Inflammatory macrophage treated with lipopolysaccharide for 1 hour (primary cell): ENCODE results near the gene DGKG.

Experiments used
- DNase-seq, 2 donors: peaks; one replicate each; pipeline ENCODE4 v3.0.0-alpha.2; 2020 to 2022

Gene DGKG

DNA sequence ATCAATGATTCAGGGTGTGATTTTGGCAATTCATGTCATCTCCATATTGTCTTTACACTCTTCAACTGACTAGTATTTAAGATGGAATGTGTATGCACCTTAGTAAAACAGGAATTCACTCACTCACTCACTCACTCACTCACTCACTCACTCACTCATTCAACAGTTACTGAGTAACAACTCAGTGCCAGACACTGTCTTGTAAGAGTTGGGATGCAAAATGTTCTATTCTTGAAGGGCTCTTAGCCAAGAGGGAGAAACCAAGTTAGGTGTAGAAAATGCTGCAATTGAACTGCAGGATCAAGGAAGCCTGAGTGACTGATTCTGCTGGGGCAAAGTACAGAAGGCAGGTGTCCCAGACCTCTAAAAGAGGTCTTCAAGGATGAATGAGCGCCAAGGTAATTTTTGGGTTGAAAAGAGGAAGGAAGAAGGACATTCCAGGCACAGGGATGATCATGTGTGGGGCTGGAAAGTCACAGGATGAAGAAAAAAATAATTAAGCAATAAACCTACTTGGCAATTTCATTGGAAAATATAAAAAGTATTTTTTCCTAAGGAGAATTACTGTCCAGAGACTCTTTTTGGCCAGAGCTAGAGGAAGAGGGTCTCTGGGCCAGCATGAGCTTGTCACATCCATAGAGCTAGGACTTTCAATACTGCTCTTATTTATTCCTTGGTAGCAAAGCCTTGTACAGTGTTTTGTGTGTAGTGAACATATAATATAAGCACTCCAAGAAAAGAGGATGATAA, 194.2 kb downstream of the DGKG start:
- DNase-seq, result no peak

- DNase-seq, result no peak
These were observed 195.3 kb downstream of the DGKG start for GRCh38 chr3:186166491-186167288.

DNA sequence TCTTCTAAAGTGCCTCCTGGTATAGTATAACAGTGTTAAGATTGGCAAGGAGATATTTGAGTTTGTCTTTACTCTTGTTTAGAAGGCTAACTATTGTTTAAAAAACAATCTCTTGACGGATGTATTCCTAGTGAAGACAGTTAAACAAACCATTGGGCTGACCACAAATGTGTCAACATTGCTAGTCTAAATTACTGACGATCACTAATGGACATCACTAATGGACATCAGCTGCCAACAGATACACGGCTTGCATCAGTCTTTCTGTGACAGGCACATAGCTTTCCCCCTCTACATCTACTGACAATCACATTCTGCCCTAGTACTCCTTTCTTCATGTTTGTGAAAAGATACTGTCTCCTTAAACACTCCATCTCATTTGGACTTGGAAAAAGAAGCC, 196.0 kb downstream of the DGKG start:
- no peak for DNase-seq

DNA sequence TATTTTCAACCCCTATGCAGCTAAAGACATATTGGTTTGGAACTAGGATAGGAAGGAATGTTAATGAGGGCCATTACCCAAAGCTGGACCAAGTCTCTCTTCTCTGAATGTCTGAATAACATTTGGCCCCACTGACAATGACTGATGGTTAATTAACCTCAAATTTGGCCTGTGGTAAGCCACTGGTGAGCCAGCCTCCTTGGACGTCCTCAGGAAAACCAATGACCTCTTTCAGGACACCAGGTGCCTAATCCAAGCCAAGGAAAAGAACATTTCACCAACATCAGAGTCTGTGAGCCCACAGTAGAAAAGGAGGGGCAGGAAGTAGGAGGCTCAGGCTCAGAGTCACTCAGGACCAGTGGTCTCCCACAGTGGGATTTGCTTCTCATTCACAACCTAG, 196.7 kb downstream of the DGKG start:
- DNase-seq, result no peak

DNA sequence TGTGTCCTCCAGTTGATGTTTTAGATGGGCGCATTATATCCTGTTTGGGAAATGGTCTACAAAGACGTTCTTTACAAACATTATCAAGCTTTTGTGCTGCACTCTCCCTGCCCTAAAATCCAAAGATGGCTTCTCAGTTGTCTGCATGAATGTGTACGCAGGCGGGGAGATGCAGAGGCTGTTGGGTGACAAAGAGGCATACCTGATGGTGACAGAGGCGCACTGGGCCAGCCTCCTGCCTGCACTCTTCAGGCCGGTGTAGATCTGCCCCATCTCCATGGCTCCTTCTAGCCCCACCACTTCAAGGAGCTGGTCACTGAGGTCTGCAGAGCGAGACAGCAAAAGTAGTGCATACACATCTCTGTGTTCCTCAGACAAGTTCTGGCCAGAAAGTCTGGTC, 197.3 kb downstream of the DGKG start:
- no peak for DNase-seq

DNA sequence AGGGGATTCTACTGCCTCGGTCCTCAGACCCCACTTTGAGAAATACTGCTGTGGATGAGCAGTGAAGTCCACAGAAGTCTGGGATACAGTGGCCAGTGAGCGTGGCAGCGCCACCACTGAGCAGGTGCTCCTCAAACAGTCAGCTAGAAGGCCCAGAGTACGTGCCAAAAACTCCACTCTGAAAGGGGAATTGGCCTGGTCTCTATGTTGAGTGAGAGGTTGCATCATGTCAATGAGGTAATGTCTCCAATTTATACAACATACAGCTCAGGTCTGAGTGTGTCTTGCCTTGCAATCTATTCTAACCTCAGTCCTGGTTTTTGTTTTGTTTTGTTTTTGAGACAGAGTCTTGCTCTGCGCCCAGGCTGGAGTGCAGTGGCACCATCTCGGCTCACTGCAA, 199.8 kb downstream of the DGKG start:
- peak; percentile 79 to 89 for DNase-seq

DNA sequence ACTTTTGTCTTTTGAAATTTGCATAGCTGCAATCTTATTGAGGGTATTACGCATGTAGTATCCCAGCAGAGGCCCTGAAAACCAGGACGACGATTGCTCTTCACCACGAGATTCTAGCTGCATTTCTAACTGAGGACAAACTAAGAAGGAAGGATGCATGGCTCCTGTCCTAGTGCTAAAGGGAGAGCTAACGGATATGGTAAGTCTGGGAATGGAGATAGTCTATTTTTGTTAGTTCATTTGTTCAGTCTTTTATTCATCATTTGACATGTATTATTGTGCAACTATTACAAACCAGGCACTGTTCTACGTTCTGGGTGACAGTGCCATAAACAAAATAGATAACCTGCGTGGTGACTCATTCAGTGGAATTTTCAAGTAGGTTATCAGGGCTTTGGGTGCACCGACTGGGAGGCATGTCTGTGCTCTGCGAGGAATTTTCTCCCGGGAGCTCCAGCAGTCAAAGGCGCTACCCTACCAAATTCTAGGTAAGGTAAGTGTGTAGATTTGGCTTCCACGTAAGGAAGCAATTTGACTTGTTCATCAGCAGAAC, 201.3 kb downstream of the DGKG start:
- no peak for DNase-seq

- no peak for DNase-seq
These were observed 207.4 kb downstream of the DGKG start for GRCh38 chr3:186154641-186155040.

DNA sequence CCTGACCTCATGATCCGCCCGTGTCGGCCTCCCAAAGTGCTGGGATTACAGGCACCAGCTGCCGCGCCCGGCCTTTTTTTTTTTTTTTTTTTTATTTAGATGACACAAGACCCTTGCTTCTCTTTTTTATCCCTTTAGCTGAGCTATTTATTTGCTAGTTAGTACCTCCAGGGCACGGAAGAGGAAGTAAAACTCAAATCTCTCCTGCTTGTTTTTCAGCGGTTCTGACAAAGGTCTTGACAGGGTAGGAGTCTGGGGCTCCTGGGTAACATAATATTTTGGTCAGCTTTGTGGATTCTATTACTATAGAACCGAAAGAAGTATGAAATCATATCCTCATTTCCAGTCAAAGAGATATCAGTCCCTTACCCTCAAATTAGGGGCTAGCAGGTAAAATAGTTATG, 209.1 kb downstream of the DGKG start:
- DNase-seq, result peak; percentile 61 to 67

GRCh38 chr3:186152361-186152798, 209.7 kb downstream of the DGKG start:
- no peak for DNase-seq

- peak; percentile 30 to 49 for DNase-seq
These were observed 210.7 kb downstream of the DGKG start for GRCh38 chr3:186151077-186151971.

- no peak for DNase-seq
These were observed 211.8 kb downstream of the DGKG start for GRCh38 chr3:186150041-186150830.

GRCh38 chr3:186149319-186149960, 212.6 kb downstream of the DGKG start:
- DNase-seq, result peak in 1 of 2 donors; percentile 56

DNA sequence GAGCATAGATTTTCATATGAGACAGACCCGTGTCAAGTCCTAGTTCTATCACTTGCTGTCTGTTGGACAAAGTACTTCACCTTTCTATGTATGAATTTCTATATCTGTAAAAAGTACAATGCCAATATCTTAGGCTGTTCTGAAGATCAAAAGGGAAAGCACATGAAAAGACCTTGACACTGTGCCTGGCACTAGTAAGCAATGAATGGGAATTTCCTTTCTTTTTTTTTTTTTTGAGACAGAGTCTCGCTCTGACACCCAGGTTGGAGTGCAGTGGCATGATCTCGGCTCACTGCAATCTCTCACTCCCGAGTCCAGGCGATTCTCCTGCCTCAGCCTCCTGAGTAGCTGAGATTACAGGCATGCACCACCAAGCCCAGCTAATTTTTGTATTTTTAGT, 217.8 kb downstream of the DGKG start:
- no peak for DNase-seq

- DNase-seq, result no peak
These were observed 218.8 kb downstream of the DGKG start for GRCh38 chr3:186143250-186143649.

- DNase-seq, result no peak
These were observed 219.6 kb downstream of the DGKG start for GRCh38 chr3:186142393-186142932.

GRCh38 chr3:186141790-186142189, 220.2 kb downstream of the DGKG start:
- DNase-seq, result no peak

- DNase-seq, result no peak
These were observed 223.6 kb downstream of the DGKG start for GRCh38 chr3:186138272-186138981.

DNA sequence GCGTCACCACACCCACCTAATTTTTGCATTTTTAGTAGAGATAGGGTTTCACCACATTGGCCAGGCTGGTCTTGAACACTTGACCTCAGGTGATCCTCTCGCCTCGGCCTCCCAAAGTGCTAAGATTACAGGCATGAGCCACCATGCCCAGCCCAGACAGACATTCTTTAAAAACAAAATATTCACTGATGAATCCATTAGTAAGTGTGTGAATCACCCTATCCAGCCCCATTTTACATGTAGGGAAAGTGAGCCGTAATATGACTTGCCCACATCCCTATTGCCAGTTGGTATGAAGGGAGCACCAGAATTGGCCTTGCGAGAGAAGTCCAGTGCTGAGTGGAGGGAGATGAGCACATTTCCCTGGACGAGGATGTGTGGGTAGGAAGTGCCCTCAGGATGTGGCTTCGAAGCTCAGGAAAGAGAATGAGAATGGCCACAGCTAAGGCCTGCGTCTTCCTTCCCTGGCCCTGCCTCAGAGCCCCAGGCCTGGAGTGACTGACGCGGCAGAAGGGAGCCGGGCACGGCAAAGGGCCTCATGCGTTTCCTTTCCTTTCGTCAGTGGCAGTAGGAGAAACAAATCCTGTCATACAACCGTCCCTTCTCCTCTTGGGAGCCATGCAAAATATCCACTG, 224.9 kb downstream of the DGKG start:
- no peak for DNase-seq

DNA sequence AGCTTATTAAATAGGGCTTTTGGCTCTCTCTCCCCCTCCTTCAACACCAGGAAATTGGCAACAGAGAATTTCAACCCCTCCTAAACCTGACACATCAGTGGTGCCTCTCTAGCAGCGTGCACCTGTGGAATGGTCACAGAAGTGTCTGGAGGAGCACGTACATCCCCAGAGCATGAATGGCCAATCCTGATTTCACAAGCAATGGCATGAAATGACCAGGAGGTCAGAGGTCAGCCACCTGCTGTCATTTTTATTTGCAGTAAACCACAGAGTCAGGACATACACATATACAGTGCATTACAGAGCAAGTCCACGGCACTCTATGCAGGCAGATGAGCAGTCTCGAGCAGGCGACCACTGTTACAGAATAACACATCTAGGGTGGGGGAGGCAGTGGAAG, 228.1 kb downstream of the DGKG start:
- no peak for DNase-seq
